ENCODE measurements around the gene RGS16. TPM values are rescaled to one million over a fixed set of nuclear protein-coding genes. Genes with fewer than 3 reads are reported as not detected.

The RGS16 gene

Small RNA genes within 50 kb of the gene (small RNA-seq; reads per million reads assigned to genes)
- gene RF00017 (ENCODE audit: insufficient read depth): not detected
